Chondrocyte (in vitro differentiated cells): Measurements from ENCODE around the gene ZNF396. TPM values are rescaled to one million over a fixed set of nuclear protein-coding genes. Genes with fewer than 3 reads are reported as not detected.

Experiments
- DNase-seq: peaks from one replicate; pipeline ENCODE4 v3.0.0; 2021; ENCODE audit warnings: mixed read lengths, low spot score
- H3K27ac Mint-ChIP-seq: one replicate; pipeline ENCODE4 v1.8.0; 2021; ENCODE audit warnings: mild to moderate bottlenecking, moderate library complexity, mixed read lengths; ENCODE audit not compliant: unreplicated experiment
- H3K27me3 Mint-ChIP-seq: 2 replicates; pipeline ENCODE4 v1.8.0; 2021; ENCODE audit warnings: low read depth, mixed read lengths
- H3K36me3 Mint-ChIP-seq: 2 replicates; pipeline ENCODE4 v1.8.0; 2021; ENCODE audit warnings: low read depth, mixed read lengths
- H3K4me1 Mint-ChIP-seq: 2 replicates; pipeline ENCODE4 v1.8.0; 2021; ENCODE audit warnings: low read depth, mild to moderate bottlenecking, mixed read lengths
- H3K4me3 Mint-ChIP-seq: one replicate; pipeline ENCODE4 v1.8.0; 2021; ENCODE audit warnings: mild to moderate bottlenecking, moderate library complexity, mixed read lengths; ENCODE audit not compliant: unreplicated experiment
- H3K9me3 Mint-ChIP-seq: 2 replicates; pipeline ENCODE4 v1.8.0; 2021; ENCODE audit warnings: low read depth, mixed read lengths
- CTCF ChIP-seq: fragments of 200-600 bp; sonication (generic); IDR thresholded peaks from 2 replicates; pipeline ENCODE4 v1.5.0; 2021; ENCODE audit warnings: antibody characterized with exemption, mild to moderate bottlenecking, moderate library complexity
- total RNA-seq: library from RNA; stranded (reverse); gene quantifications from 3 replicates; pipeline ENCODE4 v1.2.1, GENCODE V29; 2021

ZNF396 gene
- total RNA-seq, 1 donor from 2014 or later, result 1.5 TPM

GRCh38 chr18:35362531-35362930, 14.6 kb downstream of the ZNF396 start:
- H3K4me3 Mint-ChIP-seq, result no peak overlapping the region
- H3K4me1 Mint-ChIP-seq, result no peaks in the 10 kb centered on the region
- TF ChIP-seq CTCF, result no peak
- no peak for DNase-seq
- no peaks in the 10 kb centered on the region for H3K36me3 Mint-ChIP-seq
- H3K27ac Mint-ChIP-seq, result no peak overlapping the region
- no peaks in the 10 kb centered on the region for H3K9me3 Mint-ChIP-seq
- no peaks in the 10 kb centered on the region for H3K27me3 Mint-ChIP-seq

DNA sequence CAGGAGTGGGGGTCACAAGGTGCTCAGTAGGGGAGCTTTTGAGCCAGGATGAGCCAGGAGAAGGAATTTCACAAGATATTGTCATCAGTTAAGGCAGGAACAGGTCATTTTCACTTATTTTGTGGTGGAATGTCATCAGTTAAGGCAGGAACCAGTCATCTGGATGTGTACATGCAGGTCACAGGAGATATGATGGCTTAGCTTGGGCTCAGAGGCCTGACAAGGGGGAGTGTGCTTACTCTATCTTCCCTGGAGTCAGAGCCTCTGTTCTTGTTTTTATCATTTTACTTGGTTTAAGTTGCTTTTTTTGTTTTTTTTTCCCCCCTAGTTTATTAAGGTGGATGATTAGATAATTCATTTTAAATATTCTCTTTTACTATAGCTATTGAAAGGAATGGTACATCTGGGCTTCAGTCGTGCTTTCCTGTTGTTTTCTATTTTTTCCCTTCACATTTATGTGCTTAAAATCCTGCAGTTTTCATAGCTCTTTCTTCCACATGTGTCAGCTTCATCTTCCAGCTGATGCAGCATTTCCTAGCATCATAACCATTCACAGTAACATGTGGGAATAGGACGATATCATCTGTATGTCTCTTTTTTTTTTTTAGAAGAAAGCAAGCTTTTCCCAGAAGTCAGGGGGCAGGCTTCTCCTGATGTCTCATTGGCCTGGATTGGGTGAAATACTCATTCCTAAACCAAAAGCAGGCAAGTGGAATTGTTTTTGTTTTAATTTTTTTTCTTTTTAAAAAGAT, 15.4 kb downstream of the ZNF396 start:
- H3K9me3 Mint-ChIP-seq, result no peaks in the 10 kb centered on the region
- no peak overlapping the region for H3K27ac Mint-ChIP-seq
- DNase-seq, result no peak
- no peak for TF ChIP-seq CTCF
- H3K27me3 Mint-ChIP-seq, result no peaks in the 10 kb centered on the region
- H3K4me3 Mint-ChIP-seq, result no peak overlapping the region
- no peaks in the 10 kb centered on the region for H3K36me3 Mint-ChIP-seq
- H3K4me1 Mint-ChIP-seq, result no peaks in the 10 kb centered on the region

GRCh38 chr18:35355140-35355618, 22.0 kb downstream of the ZNF396 start:
- Mint-ChIP-seq H3K27me3 (no peaks in the 10 kb centered on the region), H3K9me3 (peaks cover 5% of the 10 kb centered on the region), H3K4me3 (peak overlapping the region; percentile 66), H3K27ac (peak overlapping the region; percentile 49), H3K4me1 (peaks cover 7% of the 10 kb centered on the region), H3K36me3 (no peaks in the 10 kb centered on the region)
- no peak for DNase-seq
- TF ChIP-seq CTCF, result peak; percentile 90

GRCh38 chr18:35352778-35353177, 24.4 kb downstream of the ZNF396 start:
- Mint-ChIP-seq H3K27me3 (no peaks in the 10 kb centered on the region), H3K4me3 (no peak overlapping the region), H3K36me3 (no peaks in the 10 kb centered on the region), H3K27ac (no peak overlapping the region), H3K4me1 (peaks cover 7% of the 10 kb centered on the region), H3K9me3 (peaks cover 5% of the 10 kb centered on the region)
- TF ChIP-seq CTCF, result no peak
- no peak for DNase-seq

GRCh38 chr18:35352283-35352682, 24.9 kb downstream of the ZNF396 start:
- Mint-ChIP-seq H3K9me3 (peaks cover 5% of the 10 kb centered on the region), H3K27me3 (no peaks in the 10 kb centered on the region), H3K4me3 (no peak overlapping the region), H3K4me1 (peaks cover 7% of the 10 kb centered on the region), H3K36me3 (no peaks in the 10 kb centered on the region), H3K27ac (no peak overlapping the region)
- no peak for TF ChIP-seq CTCF
- no peak for DNase-seq
